GM19099 (cell line): ENCODE measurements around the gene VPS8.

Source experiments
- POLR2A ChIP-seq: IDR thresholded peaks from 3 replicates; pipeline ENCODE4 v1.6.1; 2011; ENCODE audit warnings: low read depth; ENCODE audit not compliant: insufficient read length; ENCODE audit errors: extremely low read depth

The VPS8 gene

DNA sequence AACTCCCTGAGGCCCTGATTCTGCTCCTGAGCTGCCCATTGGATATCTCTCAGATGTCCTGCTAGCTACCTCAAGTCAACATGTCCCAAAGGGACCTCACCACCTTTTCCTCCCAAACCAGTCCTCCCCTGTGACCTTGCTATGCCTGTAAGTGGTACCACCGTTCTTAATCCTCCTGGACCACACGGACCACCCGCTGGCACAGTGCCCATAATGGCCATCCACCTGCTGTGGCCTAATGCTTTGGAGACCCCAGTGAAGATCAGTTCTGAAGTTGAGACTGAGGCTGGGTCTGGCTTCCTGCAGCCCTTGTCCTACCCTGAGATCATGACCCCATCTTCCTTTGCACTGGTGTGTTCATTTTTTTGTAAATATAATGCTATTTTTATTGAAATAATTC, 15.0 kb upstream of the VPS8 start:
- no peak for TF ChIP-seq POLR2A

DNA sequence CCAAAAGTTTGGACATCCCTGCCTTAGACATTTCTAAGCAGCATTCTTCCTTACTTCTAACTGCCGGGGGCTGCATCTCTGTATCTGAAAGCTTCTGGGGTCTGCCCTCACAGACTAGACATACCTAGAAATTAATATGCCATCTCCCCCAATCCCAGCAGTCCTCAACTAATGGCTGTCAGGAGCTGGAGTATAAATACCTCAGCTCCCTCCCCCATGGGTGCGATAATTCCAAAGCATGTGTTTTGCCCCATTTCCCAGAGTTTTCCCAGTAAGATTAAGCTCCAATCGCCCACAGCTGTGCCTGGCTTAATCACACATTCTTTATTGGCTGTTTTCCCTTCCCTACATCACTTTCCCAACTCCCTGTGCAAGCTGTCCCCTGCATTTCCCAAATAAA, 13.8 kb upstream of the VPS8 start:
- no peak for TF ChIP-seq POLR2A

DNA sequence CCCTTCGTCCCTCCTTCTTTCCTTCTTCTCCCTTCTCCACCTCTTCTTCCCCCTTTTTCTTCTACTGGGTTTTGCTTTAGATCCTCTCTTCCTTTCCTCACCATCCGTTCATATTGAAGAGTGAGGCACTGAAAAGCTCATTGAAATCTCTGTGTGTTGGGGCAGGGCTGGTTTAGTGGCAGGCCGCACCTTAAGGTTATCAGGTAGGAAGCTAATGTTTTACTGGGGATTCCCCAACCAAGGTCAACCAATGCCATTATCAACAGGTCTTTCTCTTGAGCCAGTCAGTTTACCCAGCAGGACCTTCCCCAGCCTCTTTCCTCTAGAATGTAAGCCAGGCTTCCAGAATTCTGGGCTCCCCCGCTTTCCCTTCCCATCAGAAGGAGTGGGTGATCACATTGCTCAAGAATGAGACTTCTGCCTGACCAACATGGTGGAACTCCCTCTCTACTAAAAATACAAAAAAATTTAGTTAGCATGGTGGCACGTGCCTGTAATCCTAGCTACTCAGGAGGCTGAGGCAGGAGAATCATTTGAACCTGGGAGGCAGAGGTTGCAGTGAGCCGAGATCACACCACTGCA, 11.5 kb upstream of the VPS8 start:
- no peak for TF ChIP-seq POLR2A

DNA sequence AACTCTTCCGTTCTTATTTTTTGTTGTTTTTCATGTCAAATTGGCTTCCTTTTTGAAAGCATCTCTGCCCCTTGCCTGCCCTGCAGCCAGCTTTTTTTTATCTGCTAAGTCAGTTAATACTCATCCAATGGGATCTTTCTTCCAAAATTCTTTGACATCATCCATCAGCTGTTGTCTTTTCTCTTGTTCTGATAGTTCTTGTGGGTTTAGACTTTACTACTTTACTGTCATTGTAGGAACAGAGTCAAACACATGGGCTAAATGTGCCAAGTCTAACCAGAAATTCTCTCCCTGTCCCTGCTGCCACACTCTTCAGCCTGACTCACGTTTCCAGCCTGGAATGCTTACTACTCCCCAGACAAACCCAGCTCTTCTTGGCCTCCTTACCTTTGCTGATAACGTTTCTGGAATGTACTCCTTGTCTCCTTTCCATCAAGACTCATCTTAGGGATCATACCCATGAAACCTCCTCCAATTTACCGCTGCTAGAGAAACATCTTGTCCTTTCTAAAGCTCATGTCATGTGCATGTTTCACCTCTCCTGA, 10.7 kb upstream of the VPS8 start:
- TF ChIP-seq POLR2A = no peak

DNA sequence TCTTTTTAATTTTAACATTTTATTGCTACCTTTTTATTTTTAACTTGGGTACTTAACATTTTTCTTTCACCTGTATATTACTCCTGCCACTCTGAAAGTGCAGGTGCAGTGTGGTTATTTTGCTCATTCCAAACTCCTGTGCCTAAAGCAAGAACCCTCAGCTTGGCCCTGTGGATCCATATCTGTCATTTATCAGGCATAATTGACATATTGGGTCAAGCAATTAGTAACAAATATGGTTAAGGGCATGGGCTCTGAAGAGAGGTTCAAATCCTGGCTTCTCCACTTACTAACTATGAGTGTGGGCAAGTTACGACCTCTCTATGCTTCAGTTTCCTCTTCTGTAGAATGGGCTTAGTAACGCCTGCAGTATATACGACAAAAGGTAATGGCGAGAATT, 9.8 kb upstream of the VPS8 start:
- TF ChIP-seq POLR2A = no peak

DNA sequence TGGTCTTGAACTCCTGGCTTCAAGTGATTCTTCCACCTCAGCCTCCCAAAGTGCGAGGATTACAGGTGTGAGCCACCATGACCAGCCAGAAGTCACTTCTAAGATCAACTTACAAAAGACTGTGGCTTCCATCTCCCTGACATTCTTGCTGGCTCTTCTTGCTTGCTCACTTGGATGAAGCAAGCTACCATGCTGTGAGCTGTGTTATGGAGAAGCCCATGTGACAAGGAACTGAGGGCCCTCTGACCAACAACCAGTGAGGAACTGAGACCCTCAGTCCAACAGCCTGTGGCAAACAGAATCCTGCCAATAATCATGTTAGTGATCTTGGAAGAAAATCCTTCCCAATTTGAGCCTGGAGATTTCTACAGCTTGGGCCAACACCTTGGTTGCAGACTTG, 7.2 kb upstream of the VPS8 start:
- TF ChIP-seq POLR2A = no peak

DNA sequence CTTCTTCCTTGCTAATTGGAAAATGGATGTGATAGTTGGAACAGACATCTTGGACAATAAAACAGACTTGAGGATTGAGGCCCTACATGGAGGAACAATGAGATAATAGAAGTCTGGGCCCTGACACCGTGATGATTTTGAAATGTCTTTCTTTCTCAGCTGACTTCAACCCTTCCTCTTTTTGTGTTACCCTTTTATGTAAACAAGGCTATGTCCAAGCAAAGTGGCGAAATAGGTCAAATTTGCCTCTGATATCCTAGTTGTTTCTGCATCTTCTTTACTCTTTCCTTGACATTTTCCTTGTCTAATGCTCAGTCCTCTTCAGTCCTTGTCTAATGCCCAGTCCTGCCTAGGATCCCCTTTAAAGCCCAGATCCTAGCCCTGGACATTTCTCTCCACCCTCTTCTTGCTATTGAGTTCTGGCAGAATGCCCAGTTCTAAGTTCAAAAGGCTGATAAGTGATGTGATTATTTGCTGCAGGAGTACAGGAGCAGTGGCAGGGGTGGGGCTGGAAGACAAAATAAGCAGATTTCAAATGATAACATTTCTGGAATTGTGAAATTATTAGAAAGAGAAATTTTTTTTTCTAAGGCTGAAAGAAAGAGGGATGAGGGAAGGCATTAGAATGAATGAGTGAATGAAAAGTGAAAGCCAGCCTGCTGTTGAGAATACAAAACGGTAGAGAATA, 6.5 kb upstream of the VPS8 start:
- TF ChIP-seq POLR2A = no peak

DNA sequence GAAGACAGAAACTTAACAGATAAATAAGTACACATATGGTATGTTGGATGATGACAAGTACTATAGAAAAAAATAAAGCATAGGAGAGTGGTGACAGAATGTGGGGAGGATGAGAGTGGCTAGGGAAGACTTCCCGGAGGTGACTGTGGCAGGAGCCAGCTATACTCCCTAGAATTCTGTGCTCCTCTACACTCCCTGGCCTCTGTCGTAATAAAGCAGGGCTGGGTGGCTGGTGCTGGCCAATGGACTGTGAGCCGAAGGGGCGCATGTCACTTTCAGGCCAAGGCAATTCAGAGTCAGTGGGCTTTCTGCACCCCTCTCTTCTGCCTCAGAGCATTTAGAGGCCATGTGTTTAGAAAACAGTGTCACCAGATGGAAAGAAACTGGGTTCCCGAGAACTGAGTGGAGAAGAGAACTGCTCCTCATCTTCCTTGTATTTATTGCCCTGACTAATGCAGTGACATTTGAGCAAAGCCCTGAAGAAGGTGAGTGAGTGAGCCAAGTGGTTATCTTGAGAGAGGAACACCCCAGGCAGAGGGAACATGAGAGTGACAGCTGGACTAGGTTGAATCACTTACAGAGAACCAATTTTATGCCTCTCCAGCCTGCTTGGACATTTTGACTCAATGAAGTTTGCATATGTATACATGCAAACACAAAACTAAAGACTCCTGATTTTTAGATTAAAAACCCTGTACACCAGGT, 5.2 kb upstream of the VPS8 start:
- TF ChIP-seq POLR2A = no peak

DNA sequence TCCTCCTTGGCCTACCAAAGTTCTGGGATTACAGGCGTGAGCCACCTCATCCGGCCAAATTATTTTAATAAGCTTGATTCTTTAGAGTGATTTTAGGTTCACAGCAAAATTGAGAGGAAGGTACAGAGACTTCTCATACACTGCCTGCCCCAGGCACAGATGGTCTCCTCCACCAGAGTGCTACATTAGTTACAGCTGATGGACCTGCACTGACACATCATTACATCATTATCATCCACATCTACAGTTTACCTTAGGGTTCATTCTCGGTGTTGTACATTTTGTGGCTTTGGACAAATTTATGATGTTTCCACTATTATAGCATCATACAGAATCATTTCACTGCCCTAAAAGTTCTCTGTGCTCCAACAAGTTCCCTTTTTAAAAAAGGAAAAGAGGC, 4.4 kb upstream of the VPS8 start:
- TF ChIP-seq POLR2A = no peak

DNA sequence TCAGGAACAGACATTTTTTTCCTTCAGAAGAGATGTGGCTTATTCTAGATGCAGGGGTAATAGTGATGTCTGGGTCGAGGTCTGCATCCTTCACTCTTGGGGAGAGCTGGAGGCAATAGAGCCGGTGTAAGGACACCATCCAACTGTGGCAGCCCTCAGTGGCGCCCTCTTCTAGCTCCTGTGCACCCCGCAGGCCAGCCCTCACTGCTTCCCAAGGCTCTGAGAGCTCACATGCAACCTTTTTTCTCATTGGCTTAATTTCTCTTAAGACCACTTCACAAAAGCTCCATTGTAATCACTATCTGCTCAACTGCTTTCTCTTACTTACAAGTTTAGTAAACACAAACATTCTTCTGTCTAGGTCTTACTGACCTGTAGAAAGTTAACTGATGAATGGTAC, 3.9 kb upstream of the VPS8 start:
- TF ChIP-seq POLR2A = no peak

DNA sequence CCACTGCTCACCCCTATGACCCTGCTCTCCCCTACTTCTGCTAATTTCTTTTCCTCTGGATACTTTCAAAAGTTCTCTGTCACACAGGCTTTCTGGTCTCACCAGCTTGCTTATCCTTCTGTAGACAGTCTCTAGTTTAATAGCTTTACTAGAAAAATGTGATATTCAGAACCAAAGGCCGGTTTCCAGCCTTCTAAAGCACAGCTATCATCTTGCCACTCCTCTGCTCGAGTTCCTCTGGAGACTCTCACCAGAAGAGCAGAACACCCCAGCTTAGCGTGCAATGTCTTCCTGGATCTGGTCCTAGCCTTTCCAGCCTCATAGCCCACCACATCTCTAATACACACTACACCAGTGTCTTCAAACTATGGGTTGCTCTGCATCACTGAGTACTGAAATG, 1.8 kb upstream of the VPS8 start:
- no peak for TF ChIP-seq POLR2A

DNA sequence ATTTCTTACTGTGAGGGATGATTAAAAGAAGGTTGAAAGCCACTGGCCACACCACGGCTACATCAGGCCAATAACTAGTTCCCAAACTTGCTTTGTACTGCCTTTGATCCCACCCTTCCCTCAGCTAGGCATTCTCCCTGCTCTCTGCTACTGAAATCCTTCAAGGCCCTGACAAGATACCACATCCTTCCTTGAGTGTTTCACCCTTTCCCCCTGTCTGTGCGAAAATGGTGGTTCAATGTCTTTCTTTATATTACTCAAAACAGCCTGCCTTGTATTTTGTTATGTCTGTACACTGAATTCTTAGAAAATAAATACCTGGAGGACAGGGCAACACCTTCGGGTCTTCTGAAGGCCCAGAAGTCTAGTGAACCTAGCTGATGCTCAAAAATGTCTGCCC, 932 bp upstream of the VPS8 start:
- TF ChIP-seq POLR2A = no peak

DNA sequence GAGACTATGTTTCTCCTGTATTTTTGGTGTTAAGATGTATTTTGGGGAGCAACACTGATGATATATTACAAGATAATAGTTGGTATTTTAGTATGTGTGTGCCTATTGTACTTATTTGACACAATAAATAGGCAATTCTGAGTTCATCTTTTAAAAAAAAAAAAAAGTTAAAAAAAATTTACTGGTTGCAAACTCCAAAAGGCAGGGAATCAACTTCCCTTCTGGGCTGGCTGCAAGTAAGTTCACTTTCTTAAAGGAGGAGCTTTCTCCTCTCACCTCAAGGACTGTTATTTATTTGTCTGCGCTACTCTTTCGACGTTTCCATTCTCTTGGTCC, 335 bp upstream of the VPS8 start:
- no peak for TF ChIP-seq POLR2A

DNA sequence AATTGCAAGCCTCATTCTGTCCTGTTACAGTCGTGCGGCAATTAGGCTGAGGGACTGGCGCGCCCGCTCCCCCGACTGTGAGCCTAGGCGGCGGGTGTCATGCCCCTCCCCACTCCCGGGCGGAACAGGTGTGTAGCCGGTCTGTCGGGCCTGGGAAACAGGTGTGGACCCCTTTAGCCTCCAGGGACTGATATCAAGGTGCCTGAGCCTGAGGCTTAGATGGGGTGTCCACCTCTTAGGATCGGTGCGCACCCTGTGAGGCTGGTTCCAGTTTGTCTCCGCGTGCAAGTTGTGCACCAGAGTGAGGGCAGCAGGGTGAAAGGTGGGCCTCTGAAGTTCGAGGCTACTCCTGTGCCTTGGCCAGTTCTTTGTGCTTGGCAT, 686 bp downstream of the VPS8 start:
- TF ChIP-seq POLR2A = no peak

DNA sequence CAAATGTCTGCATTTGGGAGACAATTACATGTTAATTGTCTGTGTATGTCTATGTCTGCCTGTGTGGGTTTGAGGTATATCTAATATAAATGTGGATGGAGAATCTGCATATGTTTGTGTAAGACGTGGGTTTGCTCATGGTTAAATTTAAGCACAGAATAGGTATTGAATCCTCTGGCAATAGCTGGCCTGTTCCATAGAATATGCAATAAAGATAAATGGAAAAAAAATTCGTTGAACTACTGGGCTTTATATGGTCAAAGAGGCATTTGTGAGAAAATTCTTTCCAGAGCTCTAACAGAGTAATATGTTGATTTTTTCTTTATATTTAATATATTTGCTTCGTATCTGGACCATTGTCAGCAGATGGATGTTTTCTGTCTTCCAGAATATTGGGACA, 1.4 kb downstream of the VPS8 start:
- TF ChIP-seq POLR2A = no peak

DNA sequence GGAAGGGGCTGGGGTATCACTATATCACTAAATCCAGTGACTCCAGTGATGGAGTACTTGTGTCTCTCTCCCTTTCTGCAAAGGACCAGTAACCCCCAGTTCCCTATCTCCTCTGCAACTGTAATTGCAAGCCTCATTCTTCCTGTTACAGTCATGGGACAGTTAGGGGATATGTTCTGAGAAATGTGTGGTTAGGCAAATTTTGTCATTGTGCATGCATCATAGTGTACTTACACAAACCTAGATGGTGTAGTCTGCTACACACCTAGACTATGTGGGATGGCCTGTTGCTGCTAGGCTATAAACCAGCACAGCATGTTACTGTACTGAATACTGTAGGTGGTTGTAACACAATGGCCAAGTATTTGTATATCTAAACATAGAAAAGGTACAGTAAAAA, 2.2 kb downstream of the VPS8 start:
- no peak for TF ChIP-seq POLR2A
